Liver (tissue), 9 donors: ENCODE measurements around the gene ADGRD1. TPM values are rescaled to one million over a fixed set of nuclear protein-coding genes. Genes with fewer than 3 reads are reported as not detected.

Source experiments
- DNase-seq: peaks from one replicate; pipeline ENCODE4 v3.0.0-alpha.2; 2017; ENCODE audit warnings: low spot score
- H3K27ac ChIP-seq, 2 donors: one replicate each; pipeline ENCODE4 v1.7.0; 2013; ENCODE audit warnings: inconsistent platforms in 2 of 2, low read length in 2 of 2, control low read depth in 1 of 2, low read depth in 1 of 2, mild to moderate bottlenecking in 1 of 2
- H3K27me3 ChIP-seq, 4 donors: one replicate each; pipeline versions ENCODE4 v1.6.1 to v1.7.0; 2013; ENCODE audit warnings: low read length in 3 of 4, inconsistent platforms in 1 of 4, mild to moderate bottlenecking in 1 of 4, moderate library complexity in 1 of 4; ENCODE audit not compliant: control insufficient read depth in 4 of 4, insufficient read depth in 4 of 4
- H3K36me3 ChIP-seq, 4 donors: one replicate each; pipeline versions ENCODE4 v1.6.1 to v1.7.0; 2013; ENCODE audit warnings: low read length in 3 of 4, mild to moderate bottlenecking in 3 of 4, low read depth in 1 of 4, moderate library complexity in 1 of 4; ENCODE audit not compliant: control insufficient read depth in 4 of 4, insufficient read depth in 3 of 4
- H3K4me1 ChIP-seq, 4 donors: one replicate each; pipeline versions ENCODE4 v1.6.1 to v1.7.0; 2013; ENCODE audit warnings: low read length in 3 of 4, mild to moderate bottlenecking in 3 of 4, moderate library complexity in 1 of 4; ENCODE audit not compliant: control insufficient read depth in 4 of 4, insufficient read depth in 4 of 4
- H3K4me3 ChIP-seq, 3 donors: one replicate each; pipeline versions ENCODE4 v1.6.1 to v1.7.0; 2013; ENCODE audit warnings: low read length in 3 of 3, control low read depth in 1 of 3, low read depth in 1 of 3, mild to moderate bottlenecking in 1 of 3
- H3K9ac ChIP-seq, 2 donors: one replicate each; pipeline ENCODE4 v1.7.0; 2013; ENCODE audit warnings: low read length in 2 of 2, mild to moderate bottlenecking in 2 of 2, moderate library complexity in 2 of 2, control low read depth in 1 of 2, low read depth in 1 of 2
- H3K9me3 ChIP-seq, 4 donors: one replicate each; pipeline versions ENCODE4 v1.6.1 to v1.7.0; 2013; ENCODE audit warnings: low read length in 3 of 4; ENCODE audit not compliant: control insufficient read depth in 4 of 4
- EGR1 ChIP-seq, 2 donors: IDR thresholded peaks; 2 replicates each; pipeline ENCODE4 v1.6.1; 2016 to 2018; ENCODE audit warnings: antibody characterized with exemption in 2 of 2, low read depth in 2 of 2
- FOXA1 ChIP-seq: IDR thresholded peaks from 2 replicates; pipeline ENCODE4 v1.6.1; 2016; ENCODE audit warnings: antibody characterized with exemption
- FOXA2 ChIP-seq: IDR thresholded peaks from 2 replicates; pipeline ENCODE4 v1.6.1; 2016; ENCODE audit warnings: antibody characterized with exemption
- GABPA ChIP-seq, 2 donors: IDR thresholded peaks in 1 of 2; conservative IDR thresholded peaks in 1 of 2; 2 replicates each; pipeline ENCODE4 v1.6.1; 2016; ENCODE audit warnings: antibody characterized with exemption in 2 of 2, mild to moderate bottlenecking in 1 of 2, moderate library complexity in 1 of 2
- HNF4A ChIP-seq, 2 donors: conservative IDR thresholded peaks; 2 replicates each; pipeline ENCODE4 v1.6.1; 2016; ENCODE audit warnings: antibody characterized with exemption in 2 of 2, mild to moderate bottlenecking in 2 of 2
- HNF4G ChIP-seq: IDR thresholded peaks from 2 replicates; pipeline ENCODE4 v1.6.1; 2016; ENCODE audit warnings: antibody characterized with exemption
- JUND ChIP-seq, 2 donors: IDR thresholded peaks; 2 replicates each; pipeline ENCODE4 v1.6.1; 2016; ENCODE audit warnings: antibody characterized with exemption in 2 of 2
- NR2F2 ChIP-seq: IDR thresholded peaks from 2 replicates; pipeline ENCODE4 v1.6.1; 2016; ENCODE audit warnings: antibody characterized with exemption
- RAD21 ChIP-seq, 2 donors: IDR thresholded peaks; 2 replicates each; pipeline ENCODE4 v1.6.1; 2016; ENCODE audit warnings: antibody characterized with exemption in 2 of 2, mild to moderate bottlenecking in 2 of 2
- RXRA ChIP-seq, 2 donors: IDR thresholded peaks; 2 replicates each; pipeline ENCODE4 v1.6.1; 2017 to 2018; ENCODE audit warnings: antibody characterized with exemption in 2 of 2, mild to moderate bottlenecking in 1 of 2
- SP1 ChIP-seq: IDR thresholded peaks from 2 replicates; pipeline ENCODE4 v1.6.1; 2018; ENCODE audit warnings: antibody characterized with exemption, mild to moderate bottlenecking
- TAF1 ChIP-seq: conservative IDR thresholded peaks from 2 replicates; pipeline ENCODE4 v1.6.1; 2016; ENCODE audit warnings: antibody characterized with exemption, mild to moderate bottlenecking
- YY1 ChIP-seq: IDR thresholded peaks from 2 replicates; pipeline ENCODE4 v1.6.1; 2016; ENCODE audit warnings: antibody characterized with exemption, mild to moderate bottlenecking
- WGBS: extraction: QIAGEN DNeasy Blood & Tissue Kit; methylation state at CpG from one replicate; pipeline ENCODE4 v1.1.7; 2013; 5-methylcytosine and 5-hydroxymethylcytosine counted together
- polyA plus RNA-seq, 2 donors: library from polyadenylated mRNA; stranded (reverse) in 1 of 2; unstranded in 1 of 2; fragments of 200-250 nt in 1 of 2; fragments of >200 nt in 1 of 2; fragmentation: Nextera tagmentation in 1 of 2; extraction: Ambion mirVana in 1 of 2; gene quantifications; one replicate each; pipeline versions ENCODE4 v1.2.1 to v1.2.3, GENCODE V29; 2013 to 2015
- total RNA-seq, 2 donors: library from RNA; depleted of rRNA; stranded (reverse); fragments of >200 nt; gene quantifications; one replicate each; pipeline ENCODE4 v1.2.3, GENCODE V29; 2014
- TF ChIP-seq, protein P1 (sequence below): IDR thresholded peaks from 2 replicates; pipeline ENCODE4 v1.6.1; 2016; ENCODE audit warnings: antibody characterized with exemption
- TF ChIP-seq, protein P2 (sequence below): IDR thresholded peaks from 2 replicates; pipeline ENCODE4 v1.6.1; 2016; ENCODE audit warnings: antibody characterized with exemption
- TF ChIP-seq, protein P3 (sequence below): IDR thresholded peaks from 2 replicates; pipeline ENCODE4 v1.6.1; 2016; ENCODE audit warnings: antibody characterized with exemption, mild to moderate bottlenecking
- TF ChIP-seq, protein P4 (sequence below): IDR thresholded peaks from 2 replicates; pipeline ENCODE4 v1.6.1; 2016; ENCODE audit warnings: antibody characterized with exemption
- donor health status: healthy.
- donor health status: healthy.
- donor health status: healthy.
- donor health status: healthy.
- donor health status: healthy.

Gene ADGRD1
- total and polyA plus RNA-seq, 4 donors, result 2.7 to 7.1 (median 4.6) TPM

DNA sequence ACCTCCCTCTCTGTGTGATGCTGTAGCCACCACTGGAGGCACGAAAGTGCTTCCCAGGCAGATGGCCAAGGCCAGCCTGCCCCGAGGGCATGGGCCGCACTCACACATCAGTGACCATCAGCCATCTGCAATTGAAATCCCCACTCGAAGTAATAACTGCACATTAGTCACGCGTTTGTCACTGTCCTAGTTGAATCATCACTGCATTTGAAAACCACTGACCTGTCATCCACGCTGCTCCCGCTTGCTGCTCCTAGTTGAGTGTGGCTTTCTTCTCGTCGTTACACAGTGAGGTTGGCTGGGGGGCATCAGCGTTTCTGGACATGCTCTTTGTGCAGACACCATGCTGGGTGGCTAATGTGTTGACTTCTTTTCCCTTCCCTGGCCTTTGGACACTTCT, 176.1 kb downstream of the ADGRD1 start:
- Histone ChIP-seq H3K27ac (no peak overlapping the region), H3K27me3 (no peaks in the 10 kb centered on the region), H3K9ac (no peak overlapping the region), H3K36me3 (no peaks in the 10 kb centered on the region), H3K9me3 (no peaks in the 10 kb centered on the region), H3K4me3 (no peak overlapping the region), H3K4me1 (no peaks in the 10 kb centered on the region)
- TF ChIP-seq JUND (IDR thresholded peaks at IDR 0.05) (no peak), NR2F2 (no peak), EGR1 (IDR thresholded peaks at IDR 0.05; ENCODE audit: low read depth in 2 of 2) (no peak), SP1 (no peak), RAD21 (IDR thresholded peaks at IDR 0.05) (no peak), FOXA2 (no peak), RXRA (IDR thresholded peaks at IDR 0.05) (no peak), FOXA1 (no peak), TAF1 (no peak), GABPA (IDR thresholded peaks at IDR 0.05 in 1 of 2, conservative IDR thresholded peaks at IDR 0.05 in 1 of 2) (no peak), HNF4G (no peak)
- TF ChIP-seq, protein P1, sequence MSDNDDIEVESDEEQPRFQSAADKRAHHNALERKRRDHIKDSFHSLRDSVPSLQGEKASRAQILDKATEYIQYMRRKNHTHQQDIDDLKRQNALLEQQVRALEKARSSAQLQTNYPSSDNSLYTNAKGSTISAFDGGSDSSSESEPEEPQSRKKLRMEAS, result no peak
- TF ChIP-seq, protein P2, sequence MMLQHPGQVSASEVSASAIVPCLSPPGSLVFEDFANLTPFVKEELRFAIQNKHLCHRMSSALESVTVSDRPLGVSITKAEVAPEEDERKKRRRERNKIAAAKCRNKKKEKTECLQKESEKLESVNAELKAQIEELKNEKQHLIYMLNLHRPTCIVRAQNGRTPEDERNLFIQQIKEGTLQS, result no peak
- TF ChIP-seq, protein P3, sequence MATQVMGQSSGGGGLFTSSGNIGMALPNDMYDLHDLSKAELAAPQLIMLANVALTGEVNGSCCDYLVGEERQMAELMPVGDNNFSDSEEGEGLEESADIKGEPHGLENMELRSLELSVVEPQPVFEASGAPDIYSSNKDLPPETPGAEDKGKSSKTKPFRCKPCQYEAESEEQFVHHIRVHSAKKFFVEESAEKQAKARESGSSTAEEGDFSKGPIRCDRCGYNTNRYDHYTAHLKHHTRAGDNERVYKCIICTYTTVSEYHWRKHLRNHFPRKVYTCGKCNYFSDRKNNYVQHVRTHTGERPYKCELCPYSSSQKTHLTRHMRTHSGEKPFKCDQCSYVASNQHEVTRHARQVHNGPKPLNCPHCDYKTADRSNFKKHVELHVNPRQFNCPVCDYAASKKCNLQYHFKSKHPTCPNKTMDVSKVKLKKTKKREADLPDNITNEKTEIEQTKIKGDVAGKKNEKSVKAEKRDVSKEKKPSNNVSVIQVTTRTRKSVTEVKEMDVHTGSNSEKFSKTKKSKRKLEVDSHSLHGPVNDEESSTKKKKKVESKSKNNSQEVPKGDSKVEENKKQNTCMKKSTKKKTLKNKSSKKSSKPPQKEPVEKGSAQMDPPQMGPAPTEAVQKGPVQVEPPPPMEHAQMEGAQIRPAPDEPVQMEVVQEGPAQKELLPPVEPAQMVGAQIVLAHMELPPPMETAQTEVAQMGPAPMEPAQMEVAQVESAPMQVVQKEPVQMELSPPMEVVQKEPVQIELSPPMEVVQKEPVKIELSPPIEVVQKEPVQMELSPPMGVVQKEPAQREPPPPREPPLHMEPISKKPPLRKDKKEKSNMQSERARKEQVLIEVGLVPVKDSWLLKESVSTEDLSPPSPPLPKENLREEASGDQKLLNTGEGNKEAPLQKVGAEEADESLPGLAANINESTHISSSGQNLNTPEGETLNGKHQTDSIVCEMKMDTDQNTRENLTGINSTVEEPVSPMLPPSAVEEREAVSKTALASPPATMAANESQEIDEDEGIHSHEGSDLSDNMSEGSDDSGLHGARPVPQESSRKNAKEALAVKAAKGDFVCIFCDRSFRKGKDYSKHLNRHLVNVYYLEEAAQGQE, result no peak
- whole genome bisulfite sequencing, result 91% methylated on average over 11 of the region's 11 CpGs
- peak; percentile 13 for DNase-seq

DNA sequence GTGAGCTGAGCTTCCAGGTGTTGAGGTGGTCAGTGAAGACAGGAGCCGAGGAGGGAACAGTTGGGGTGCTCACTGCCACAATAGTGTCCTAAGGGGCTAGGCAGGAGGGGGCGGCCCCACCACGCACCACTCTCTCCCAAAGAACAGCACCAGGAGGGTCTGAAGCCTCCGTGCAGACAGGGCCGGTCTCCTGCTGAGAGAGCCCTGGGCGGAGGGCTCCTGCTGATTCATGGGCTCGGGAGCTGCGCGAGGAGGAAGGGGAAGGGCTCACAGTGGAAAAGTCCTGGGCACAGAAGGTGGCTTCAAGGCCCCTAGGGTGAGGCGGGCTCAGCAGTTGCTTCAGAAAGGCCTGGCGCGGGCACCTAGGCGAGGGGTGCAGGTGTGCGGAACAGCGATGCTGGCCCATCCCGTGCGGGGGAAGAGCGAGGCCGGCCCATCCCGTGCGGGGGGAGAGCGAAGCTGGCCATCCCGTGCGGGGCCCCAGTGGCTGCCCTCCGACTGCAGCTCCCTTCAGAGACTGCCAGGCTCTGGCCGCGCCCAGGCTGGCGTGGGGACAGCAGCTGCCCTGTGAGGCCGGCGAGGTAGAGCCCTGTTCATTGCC, 176.7 kb downstream of the ADGRD1 start:
- WGBS, result 92% methylated on average over 30 of the region's 30 CpGs
- DNase-seq, result peak; percentile 29
- Histone ChIP-seq H3K27ac (no peak overlapping the region), H3K4me1 (no peaks in the 10 kb centered on the region), H3K36me3 (no peaks in the 10 kb centered on the region), H3K27me3 (no peaks in the 10 kb centered on the region), H3K4me3 (no peak overlapping the region), H3K9ac (no peak overlapping the region), H3K9me3 (no peaks in the 10 kb centered on the region)
- TF ChIP-seq NR2F2 (no peak), GABPA (IDR thresholded peaks at IDR 0.05 in 1 of 2, conservative IDR thresholded peaks at IDR 0.05 in 1 of 2) (no peak), JUND (IDR thresholded peaks at IDR 0.05) (no peak), FOXA2 (no peak), EGR1 (IDR thresholded peaks at IDR 0.05; ENCODE audit: low read depth in 2 of 2) (no peak), HNF4G (no peak), HNF4A (conservative IDR thresholded peaks at IDR 0.05) (no peak), RAD21 (IDR thresholded peaks at IDR 0.05) (no peak), YY1 (no peak), TAF1 (no peak), SP1 (no peak)
- TF ChIP-seq, protein P4, sequence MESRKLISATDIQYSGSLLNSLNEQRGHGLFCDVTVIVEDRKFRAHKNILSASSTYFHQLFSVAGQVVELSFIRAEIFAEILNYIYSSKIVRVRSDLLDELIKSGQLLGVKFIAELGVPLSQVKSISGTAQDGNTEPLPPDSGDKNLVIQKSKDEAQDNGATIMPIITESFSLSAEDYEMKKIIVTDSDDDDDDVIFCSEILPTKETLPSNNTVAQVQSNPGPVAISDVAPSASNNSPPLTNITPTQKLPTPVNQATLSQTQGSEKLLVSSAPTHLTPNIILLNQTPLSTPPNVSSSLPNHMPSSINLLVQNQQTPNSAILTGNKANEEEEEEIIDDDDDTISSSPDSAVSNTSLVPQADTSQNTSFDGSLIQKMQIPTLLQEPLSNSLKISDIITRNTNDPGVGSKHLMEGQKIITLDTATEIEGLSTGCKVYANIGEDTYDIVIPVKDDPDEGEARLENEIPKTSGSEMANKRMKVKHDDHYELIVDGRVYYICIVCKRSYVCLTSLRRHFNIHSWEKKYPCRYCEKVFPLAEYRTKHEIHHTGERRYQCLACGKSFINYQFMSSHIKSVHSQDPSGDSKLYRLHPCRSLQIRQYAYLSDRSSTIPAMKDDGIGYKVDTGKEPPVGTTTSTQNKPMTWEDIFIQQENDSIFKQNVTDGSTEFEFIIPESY, result no peak
- TF ChIP-seq, protein P1, result no peak
- TF ChIP-seq, protein P2, result no peak
